GM18505 (cell line): Measurements from ENCODE around the gene FOXK2.
"Not testable (repeated sequence)": the region's sequence is repeated elsewhere in the genome, so short reads cannot be mapped to it uniquely, and the experiment has no call there.

Experiments
- ATAC-seq: cut with Tn5 transposase; IDR thresholded peaks from one replicate; pipeline ENCODE4 v1.9.1; 2021; ENCODE audit not compliant: unreplicated experiment
- POLR2A ChIP-seq: IDR thresholded peaks from 4 replicates; pipeline ENCODE4 v1.6.1; 2011; ENCODE audit warnings: borderline replicate concordance; ENCODE audit not compliant: insufficient read depth, insufficient read length; ENCODE audit errors: extremely low read depth

The FOXK2 gene

DNA sequence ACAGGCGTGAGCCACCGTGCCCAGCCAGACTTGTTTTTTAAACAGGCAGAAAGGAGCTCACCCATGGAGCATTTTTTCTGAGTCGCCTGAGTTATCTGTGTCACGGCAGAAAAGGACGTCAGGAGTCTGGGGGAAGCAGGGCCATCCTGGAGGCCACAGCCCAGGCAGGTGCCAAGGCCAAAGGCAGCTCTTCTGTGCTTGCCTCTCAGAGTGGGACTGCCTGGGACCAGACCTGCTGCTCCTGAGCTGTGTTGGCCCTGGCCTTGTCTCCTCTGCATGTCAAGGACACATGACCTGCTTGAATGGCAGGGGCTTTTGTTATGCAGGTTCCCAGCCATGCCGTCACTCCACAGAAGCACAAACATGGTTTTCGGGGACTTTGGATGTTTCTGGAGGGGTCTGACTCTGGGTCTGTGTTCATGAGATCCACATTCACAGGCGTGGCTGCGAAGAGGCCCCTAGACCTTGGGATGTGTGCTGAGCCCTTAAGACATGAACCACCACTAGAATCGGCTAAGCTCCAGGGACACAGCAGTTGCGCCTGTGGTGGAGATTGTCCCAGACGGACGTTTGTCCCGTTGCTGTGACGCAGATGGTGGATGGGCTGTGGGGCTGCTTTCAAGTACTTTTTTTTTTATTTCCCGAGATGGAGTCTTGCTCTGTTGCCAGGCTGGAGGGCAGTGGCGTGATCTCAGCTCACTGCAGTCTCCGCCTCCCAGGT is 33.8 kb downstream of the FOXK2 start:
- no peak for ATAC-seq
- TF ChIP-seq POLR2A, result no peak

DNA sequence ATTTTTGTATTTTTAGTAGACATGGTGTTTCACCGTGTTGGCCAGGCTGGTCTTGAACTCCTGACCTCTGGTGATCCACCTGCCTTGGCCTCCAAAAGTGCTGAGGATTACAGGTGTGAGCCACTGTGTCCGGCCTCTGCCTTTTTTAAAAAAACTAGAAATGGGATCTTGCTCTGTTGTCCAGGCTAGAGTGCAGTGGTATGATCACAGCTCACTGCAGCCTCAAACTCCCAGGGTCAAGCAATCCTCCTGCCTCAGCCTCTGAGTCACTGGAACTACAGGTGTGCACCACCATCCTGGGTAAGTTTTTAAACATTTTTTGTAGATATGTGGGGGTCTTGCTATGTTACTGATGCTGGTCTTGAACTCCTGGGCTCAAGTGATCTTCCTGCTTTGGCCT is 38.0 kb downstream of the FOXK2 start:
- not testable (repeated sequence) for ATAC-seq

DNA sequence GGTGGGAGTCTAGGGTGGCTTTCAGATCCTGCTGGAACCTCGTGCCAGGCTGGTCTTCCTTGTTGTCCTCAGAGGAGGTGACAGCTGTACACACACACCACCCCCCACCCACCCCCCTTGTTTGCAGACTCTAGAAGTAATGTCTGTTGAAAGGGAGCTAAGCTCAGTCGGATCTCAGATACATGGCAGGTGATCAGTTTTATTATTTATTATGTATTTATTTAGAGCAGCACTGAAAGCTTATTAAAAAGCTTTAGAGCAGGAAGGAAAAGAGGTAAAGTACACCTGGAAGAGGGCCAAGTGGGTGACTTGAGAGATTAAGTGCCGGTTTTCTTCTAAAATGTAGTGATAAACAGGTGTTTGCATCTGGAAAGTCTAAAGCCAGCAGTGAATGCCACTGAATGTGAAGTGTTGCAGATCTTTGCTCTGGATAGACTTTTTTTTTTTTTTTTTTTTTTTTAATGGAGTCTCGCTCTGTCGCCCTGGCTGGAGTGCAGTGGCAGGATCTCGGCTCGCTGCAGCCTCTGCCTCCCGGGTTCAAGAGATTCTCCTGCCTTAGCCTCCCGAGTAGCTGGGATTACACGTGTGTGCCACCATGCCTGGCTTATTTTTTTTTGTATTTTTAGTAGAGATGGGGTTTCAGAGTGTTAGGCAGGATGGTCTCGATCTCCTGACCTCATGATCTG is 40.2 kb downstream of the FOXK2 start:
- no peak for TF ChIP-seq POLR2A
- ATAC-seq, result no peak

DNA sequence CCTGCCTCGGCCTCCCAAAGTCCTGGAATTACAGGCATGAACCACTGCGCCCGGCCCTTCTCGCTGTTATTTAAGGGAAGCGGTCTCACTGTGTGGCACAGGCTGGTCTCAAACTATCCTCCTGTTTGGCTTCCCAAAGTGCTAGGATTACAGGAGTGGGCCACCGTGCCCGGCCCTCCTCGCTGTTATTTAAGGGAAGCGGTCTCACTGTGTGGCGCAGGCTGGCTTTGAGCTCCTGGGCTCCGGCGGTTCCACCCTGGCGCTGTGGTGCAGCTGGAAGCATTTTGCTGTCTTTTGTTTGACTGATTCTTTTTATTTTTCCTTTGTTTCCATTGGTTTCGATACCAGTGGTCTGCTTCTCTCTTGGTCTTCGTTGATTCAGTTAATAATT is 40.7 kb downstream of the FOXK2 start:
- no peak for TF ChIP-seq POLR2A
- ATAC-seq, result no peak

DNA sequence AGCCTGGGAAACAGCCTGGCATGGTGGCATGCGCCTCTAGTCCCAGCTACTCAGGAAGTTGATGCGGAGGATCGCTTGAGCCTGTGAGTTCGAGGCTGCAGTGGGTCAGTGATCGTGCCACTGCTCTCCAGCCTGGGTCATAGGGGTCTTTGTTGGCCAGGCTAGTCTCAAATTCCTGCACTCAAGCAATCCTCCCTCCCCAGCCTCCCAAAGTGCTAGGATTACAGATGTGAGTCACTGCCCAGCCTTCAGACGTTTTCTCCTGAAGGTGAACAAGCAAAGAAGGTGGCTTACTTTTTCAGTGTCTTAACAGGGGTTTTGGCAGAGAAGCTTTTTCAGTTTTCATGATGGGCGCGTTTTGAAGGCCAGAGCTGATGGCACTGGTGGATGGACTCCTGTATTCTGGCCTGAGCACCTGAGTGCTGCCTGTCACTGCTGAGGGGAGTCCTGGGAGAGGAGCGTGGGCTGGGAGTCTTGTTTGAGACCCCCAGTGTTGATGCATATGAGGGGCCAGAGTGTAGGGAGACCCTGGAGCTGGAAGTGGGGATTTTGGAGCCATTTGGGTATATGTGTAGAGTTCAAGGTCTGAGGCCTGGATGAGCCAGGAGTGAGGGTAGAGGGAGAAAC is 41.4 kb downstream of the FOXK2 start:
- no peak for TF ChIP-seq POLR2A
- no peak for ATAC-seq

DNA sequence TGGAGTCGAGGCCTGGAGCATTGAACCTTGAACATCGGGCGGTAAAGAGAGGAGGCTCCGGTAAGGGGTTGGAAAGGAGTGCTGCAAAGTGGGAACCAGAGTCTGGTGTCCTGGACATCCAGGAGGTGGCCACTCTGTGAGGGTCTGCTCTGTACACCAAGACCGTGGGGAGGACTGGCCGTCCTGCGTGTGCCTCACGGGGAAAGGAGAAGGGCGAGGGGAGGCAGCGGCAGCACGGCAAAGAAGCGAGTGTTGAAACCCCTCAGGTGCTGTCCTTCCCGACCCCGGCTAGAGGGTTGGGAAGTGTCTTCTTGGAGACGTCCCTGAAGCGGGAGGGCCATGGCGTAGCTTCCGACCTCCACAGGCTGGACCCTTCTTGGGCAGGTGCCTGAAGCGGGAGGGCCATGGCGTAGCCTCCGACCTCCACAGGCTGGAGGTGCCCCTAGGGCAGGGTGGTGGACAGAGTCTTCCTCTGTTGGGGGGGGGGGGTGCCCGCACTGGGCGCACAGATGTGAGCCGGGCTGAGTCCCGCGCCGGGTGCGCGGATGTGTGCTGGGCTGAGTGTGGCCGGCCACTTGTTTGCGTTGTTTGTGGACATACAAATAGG is 42.0 kb downstream of the FOXK2 start:
- no peak for ATAC-seq

DNA sequence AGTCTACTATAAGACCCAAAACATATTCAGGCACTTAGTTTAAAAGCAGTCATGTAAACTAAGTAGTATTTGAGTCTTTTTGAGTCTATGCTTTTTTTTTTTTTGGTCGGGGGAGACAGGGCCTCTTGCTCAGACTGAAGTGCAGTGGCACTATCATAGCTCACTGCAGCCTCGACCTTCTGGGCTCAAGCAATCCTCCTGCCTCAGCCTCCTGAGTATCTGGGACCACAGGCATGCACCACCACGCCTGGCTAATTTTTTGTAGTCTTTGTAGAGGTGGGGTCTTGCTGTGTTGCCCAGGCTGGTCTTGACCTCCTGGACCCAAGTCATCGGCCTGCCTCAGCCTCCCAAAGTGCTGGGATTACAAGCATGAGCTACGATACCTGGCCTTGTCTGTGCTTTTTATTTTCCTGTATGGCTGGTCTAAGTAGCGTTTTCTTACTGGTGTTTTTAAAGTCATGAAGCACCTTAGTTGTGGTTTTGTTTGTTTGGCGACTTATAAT is 43.2 kb downstream of the FOXK2 start:
- not testable (repeated sequence) for ATAC-seq

More for the DNA sequence above, 42.0 kb downstream of the FOXK2 start:
- no peak for TF ChIP-seq POLR2A

DNA sequence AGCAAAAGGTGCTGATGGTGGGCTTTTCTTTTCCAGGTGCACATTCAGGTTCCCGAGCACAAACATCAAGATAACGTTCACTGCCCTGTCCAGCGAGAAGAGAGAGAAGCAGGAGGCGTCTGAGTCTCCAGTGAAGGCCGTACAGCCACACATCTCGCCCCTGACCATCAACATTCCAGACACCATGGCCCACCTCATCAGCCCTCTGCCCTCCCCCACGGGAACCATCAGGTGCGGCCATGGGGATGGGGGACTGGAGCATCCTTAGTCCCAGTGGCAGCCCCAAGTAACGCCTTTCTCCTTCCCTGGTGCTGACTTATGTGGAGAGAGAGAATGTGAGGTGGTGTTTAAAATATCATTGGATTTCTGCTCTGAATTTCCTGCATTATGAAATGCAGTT is 43.8 kb downstream of the FOXK2 start:
- TF ChIP-seq POLR2A, result no peak
- no peak for ATAC-seq

DNA sequence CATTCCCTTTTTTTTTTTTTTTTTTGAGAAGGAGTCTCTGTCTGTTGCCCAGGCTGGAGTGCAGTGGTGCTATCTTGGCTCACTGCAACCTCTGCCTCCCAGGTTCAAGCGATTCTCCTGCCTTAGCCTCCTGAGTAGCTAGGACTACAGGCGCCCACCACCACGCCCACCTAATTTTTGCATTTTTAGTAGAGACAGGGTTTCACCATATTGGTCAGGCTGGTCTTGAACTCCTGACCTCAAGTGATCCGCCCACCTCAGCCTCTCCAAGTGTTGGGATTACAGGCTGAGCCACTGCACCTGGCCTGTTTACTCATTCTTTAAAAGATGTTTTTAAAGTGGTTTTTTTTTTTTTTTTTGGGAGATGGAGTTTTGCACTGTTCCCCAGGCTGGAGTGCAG is 44.2 kb downstream of the FOXK2 start:
- ATAC-seq, result not testable (repeated sequence)

DNA sequence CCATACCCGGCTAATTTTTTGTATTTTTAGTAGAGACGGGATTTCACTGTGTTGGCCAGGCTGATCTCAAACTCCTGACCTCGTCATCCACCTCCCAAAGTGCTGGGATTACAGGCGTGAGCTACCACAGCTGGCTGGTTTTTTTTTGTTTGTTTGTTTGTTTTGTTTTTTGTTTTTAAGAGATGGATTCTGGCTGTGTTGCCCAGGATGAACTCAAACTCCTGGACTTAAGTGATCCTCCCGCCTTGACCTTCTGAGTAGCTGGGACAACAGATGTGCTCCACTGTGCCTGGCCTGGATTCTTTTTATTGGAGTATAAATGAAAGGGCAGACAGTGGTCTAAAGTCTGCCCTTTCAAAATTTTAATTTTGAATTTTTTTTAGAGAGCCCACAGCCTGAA is 44.7 kb downstream of the FOXK2 start:
- TF ChIP-seq POLR2A, result no peak
- no peak for ATAC-seq

DNA sequence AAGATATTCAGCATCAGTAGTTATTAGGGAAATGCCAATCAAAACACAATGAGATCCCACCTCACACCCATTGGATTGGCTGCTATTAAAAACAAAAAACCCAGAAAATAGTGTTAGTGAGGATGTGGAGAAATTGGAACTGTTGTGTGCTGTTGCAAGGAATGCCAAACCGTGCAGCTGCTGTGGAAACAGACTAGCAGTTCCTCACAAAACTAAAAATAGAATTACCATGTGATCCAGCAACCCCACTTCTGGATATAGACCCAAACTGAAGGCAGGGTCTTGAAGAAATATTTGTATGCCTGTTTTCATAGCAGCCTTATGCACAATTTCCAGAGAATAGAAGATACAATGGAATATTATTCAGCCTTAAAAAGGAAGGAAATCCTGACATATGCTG is 46.0 kb downstream of the FOXK2 start:
- TF ChIP-seq POLR2A, result no peak

DNA sequence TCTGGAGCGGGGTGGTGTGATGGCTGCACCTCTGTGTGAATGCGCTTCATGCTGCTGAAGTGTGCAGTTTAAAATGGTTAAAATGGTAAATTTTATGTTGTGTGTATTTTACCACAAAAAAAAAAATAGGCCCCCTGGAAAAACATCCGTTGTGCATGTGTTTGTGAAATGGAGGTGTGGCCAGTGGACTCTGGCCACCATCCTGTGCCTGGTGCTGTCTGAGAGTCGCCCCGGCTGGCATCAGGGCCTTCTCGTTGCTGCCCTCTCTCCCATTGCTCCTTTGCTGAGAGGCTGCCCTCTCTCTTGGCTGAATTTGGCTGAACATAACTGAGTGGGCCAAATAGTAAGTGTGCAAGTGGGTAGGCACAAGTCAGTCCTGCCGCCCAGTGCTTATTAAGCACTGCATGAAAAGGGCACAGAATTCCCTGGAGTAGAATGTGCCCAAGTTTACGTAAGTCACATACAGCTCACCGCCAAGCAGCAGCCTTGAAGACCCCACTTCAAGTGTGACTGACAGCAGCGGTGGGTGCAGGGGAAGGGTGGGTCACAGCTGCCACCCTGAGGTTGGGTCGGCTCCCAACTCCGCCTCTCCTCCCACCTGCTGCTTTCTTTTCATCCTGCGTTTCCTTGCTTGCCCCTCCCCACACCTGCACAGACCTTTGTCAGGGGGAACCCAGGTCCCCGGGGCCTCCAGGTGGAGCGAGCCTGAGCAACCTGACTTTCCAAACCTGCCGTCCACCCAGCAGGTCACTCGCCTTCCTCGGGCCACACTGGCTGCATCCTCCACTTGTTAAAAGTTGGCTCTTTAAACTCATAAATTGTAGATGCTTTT is 46.8 kb downstream of the FOXK2 start:
- TF ChIP-seq POLR2A, result no peak

More for the DNA sequence above, 46.0 kb downstream of the FOXK2 start:
- ATAC-seq, result no peak

DNA sequence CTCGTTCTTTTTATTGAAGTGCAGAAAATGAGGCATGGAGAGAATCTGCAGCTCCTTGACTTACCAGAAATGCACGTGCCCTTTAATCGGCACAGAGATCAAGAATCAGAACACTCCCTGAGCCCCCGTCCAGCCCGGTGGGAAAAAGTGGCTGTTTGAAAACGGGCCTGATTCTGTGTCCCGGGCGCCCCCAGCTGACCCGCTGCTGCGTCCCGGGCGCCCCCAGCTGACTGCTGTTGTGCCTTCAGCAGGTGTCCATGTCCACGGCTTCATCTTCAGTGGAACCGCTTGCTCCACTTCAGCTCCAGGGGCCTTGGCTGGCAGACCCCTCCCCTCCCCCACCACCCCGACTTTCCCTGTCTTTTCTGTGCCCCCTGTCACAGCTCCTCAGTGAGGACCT is 47.8 kb downstream of the FOXK2 start:
- no peak for TF ChIP-seq POLR2A
- no peak for ATAC-seq

More for the DNA sequence above, 46.8 kb downstream of the FOXK2 start:
- no peak for ATAC-seq
